G401.6 (cell line): ENCODE results near the gene SPRN.
"Not testable (repeated sequence)": the region's sequence is repeated elsewhere in the genome, so short reads cannot be mapped to it uniquely, and the experiment has no call there.

Experiments
- FAIRE-seq: peaks from 2 replicates; lab custom pipeline; 2012; peaks lifted over from hg19 to GRCh38; lab: Jason Lieb, UNC

SPRN gene

DNA sequence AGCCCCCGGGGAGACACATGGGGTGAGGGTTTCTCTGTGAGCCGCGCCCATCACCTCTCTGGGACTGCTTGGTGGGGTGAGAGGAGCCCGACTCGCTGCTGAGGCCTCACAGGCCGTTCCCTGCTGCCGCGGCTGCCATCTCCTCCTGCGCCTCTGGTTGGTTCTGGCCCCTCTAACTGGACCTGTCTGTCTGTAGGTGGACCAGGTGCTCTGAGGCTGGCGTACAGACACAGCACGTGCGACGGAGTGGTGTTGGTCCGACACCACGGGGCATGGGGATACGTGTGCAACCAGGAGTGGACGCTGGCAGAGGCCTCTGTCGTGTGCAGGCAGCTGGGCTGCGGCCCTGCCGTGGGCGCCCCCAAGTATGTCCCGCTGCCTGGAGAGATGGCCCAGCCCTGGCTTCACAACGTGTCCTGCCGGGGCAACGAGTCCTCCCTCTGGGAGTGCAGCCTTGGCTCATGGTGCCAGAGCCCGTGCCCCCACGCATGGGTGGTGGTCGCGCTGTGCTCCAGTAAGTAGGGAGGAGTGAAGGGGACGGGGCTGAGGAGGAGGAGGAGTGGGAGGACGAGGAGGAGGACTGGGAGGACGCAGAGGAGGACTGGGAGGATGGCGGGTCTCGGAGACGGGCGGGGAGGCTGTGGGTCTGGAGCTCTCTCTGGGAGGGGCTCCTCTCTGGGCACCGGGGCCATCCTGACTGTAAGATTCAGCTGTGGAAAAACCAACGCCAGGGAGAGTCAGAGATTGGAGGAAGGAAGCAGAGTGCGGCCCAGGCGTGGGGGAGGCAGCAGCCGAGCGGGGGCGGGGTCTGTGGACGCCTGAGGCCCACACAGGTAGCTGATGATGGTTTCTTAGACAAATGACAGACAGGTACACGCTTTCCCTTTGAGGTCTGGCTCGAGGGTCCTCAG lies 31.9 kb upstream of the SPRN start:
- FAIRE-seq: no peak

DNA sequence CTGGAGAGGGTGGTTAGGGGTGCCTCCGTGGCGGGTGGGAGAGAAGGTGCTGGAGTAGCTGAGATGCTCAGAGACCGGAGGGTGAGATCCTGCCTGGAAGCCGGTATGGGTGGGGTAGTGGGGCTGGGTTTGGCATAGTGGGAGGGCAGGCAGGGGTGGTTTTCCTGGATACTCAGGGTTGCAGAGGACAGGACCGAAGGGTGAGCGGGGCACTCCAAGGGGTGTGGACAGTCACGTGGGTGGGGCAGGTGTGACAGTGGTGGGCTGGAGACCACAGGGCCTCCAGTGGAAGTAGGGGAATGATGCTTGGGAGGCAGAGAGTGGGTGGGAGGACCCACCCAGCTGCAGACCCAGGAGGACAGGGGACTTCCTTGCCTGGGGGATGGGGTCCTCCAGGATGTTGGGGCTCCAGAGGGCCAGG lies 31.2 kb upstream of the SPRN start:
- no peak for FAIRE-seq

DNA sequence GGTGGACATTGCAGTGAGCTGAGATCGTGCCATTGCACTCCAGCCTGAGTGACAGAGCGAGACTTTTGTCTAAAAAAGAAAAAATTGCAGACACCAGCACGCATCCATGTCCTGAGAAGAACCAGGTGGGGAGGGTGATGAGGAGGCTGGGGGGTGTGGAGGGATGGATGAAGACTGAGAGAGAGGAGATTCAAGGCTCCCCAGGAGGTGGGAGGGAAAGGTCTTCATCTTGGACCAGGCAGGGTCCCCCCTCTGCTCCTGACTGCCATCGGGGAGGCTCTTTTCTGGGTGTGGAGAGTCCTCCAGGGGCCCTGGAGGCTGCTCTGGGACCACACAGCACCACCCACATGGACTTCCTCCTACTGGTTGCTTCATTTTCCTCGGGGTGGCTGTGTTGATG lies 30.8 kb upstream of the SPRN start:
- no peak for FAIRE-seq

DNA sequence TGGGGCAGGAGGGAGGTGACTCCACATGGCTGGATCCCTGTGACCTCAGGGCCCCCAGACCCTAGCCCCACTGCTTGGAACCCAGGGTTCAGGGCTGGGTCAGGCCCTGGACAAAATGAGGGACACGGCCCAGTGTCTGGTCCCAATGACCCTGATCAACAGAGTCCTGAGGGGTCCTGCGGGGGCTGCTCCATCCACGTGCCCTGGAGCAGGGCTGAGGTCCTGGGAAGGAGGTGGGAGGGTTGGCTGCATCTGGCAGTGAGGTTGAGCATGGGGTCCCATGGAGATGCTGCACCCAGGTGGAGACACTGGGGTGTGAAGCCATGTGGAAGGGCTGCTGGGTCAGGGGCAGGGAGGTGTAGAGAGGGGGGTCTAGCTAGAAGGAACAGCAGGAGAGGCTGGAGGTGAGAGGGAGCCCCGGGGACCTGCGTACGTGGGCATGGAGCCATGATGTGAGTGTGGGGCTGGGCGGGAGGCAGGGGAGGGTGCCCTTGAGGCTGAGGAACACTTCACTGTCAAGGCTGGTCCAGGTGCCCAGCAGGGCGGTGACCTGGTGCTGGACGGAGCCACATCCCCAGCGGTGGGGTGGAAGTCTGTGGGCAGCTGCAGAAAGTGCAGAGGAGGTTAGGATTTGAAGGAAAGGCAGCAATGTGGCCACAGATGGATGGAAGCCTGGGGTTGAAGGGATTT lies 29.9 kb upstream of the SPRN start:
- FAIRE-seq: no peak

DNA sequence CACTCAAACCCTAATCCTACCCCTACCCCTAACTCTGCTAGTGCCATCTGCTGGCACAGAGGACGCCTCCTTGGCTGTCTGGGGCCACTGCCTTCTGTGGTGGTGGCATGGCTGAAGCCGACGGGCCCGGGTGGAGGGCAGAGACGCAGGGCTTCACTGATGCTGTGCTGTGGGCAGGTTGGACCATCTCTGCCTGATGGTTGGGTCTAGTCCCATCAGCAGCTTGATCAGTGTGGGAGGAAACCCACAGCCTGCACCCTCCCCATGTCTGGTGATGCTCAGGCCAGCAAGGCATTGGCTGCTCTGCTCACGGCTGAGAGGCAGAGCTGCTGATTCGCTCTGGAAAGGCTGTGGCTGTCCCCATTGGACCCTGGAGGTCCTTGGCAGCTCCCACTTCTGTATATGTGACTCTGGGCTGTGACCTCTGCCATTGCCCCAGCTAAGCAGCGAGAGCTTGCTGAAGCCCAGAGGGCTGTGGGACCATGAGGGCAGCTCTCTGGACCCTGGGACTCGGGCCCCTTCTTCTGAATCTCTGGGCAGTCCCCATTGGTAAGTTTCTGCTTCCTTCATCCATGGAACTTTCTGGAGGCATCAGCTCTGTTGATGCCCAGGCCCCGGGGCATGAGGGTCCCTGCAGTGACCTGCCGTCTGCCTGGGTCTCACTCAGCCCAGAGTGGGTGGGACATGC lies 29.2 kb upstream of the SPRN start, which contains the start of gene SCART1:
Gene SCART1 (plus strand): TSS at position 430 of the 688 bp plus-strand sequence. CDS start 53 bp downstream, at position 483.
- no peak for FAIRE-seq

DNA sequence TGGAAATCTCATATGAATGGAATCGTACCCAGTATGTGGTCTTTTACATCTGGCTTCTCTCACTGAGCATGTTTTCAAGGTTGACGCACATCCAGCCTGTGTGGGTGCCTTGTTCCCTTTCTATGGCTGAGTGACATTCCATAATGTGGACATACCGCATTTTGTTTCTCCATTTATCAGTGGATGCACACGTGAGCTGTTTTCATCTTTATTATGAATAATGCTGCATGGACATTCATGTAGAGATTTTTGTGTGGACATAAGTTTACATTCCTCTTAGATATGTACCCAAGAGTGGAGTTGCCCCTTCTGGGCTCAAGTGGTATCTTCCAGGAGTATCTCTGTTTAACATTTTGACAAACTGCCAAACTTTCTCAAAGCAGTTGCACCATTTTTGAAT lies 28.0 kb upstream of the SPRN start:
- FAIRE-seq: no peak

DNA sequence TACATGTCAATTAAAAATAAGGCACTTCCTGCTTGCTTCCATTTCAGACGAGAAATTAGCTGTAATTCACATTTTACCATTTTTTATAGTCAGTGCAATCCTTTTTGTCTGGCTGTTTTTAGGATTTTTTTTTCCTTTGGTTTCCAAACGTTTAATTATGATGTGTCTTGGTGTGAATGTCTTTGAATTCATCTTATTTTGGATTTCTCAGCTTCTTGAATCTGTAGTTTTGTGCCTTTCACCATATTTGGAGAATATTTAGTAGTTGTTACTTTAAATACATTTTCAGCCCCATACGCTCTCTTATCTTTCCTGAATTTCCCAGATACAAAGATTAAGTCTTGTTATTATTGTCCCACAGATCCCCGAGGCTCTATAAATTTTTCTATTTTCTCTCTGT lies 26.9 kb upstream of the SPRN start:
- FAIRE-seq: no peak

DNA sequence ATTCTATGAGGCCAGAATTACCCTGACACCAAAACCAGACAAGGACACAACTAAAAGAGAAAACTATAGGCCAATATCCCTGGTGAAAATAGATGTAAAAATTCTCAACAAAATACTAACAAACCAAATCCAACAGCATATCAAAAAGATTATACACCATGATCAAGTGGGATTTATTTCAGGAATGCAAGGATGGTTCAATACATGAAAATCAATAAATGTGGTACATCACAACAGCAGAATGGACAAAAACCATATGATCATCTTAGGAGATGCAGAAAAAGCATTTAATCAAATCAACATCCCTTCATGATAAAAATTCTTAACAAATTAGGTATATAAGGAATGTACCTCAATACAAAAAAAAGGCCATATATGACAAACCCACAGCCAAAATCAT lies 23.7 kb upstream of the SPRN start:
- no peak for FAIRE-seq

DNA sequence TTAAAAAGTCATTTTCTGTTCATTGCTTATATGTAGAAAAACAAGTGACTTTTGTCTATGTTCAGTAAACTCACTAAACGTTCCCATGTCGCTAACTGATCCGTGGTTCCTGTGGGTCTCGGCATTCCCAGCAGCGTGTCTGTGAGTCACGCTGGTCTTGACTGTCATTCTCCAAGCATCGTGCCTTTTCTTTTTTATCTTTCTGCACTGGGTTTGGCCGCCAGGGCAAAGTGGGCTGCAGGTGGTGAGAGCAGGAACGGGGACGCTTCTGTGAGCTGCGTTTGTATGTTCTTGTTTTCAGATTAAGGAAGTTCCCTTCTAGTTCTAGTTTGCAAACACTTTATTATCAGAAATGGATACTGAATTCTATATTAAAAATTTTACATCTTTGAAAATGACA lies 22.6 kb upstream of the SPRN start:
- no peak for FAIRE-seq

DNA sequence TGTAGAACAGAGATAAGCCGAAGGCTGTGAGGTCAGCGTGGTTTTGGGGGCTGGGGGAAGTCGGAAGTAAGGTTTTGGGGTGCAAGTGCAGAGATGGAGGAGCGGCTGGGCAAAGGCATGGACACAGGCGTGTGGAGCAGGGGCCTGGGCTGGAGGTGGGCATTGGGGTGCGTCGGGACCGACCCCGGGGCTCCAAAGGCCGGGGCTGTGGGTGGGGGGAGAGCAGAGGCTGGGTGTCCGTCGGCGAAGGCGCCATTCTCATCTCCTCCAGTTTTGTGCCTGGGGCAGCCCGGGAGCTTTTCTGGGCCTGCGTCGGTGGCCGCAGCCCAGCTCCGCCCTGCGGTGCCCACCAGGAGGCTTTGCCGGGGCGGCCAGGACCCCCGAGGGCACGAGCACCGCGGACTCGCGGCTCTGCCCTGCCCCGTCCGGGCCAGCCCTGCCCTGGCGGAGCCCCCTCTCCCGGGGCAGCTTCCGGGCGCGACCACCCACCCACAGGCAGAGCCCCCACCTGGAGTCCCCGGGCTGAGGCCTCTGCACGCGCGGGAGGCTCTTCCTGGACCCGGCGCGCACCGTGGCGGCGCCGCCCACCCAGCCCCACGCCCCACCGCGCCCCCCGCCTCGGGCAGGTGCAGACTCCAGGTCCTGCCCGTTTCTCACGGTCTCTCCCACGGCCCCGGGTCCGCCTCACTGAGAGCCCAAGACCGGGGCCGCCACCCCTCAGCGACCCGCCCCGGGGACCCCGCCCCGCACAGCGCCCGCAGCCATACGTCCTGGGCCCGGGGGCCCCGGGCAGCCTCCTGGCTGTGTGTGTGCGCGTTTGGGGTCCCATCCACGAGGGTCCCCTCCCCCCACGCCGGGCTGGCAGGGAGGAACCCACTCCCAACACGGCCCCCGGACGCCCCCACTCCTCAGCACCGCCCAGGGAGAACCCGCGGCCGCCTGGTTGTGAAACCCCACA lies 21.6 kb upstream of the SPRN start:
- no peak for FAIRE-seq

DNA sequence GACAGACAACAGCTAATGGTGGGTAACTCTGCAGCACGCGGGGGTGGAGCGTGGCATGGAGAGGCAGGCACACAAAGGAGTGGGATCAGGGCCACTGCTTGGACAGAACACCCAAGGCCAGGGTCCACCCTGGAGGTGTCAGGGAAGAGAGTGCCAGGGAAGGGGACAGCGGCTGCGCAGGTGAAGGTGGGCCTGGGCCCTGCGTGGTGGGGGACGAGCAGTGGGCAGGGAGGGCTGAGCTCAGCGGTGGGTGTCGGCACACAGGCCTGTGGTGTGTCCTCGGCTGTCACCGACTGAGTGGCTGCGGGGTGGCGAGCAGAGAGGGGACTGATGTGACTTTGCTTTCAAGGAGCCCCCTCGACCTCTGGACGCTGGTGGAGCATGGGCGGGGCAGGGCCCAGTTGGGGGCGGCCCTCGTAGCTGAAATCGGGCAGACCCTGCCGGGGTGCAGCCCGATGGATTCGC lies 20.9 kb upstream of the SPRN start:
- no peak for FAIRE-seq

DNA sequence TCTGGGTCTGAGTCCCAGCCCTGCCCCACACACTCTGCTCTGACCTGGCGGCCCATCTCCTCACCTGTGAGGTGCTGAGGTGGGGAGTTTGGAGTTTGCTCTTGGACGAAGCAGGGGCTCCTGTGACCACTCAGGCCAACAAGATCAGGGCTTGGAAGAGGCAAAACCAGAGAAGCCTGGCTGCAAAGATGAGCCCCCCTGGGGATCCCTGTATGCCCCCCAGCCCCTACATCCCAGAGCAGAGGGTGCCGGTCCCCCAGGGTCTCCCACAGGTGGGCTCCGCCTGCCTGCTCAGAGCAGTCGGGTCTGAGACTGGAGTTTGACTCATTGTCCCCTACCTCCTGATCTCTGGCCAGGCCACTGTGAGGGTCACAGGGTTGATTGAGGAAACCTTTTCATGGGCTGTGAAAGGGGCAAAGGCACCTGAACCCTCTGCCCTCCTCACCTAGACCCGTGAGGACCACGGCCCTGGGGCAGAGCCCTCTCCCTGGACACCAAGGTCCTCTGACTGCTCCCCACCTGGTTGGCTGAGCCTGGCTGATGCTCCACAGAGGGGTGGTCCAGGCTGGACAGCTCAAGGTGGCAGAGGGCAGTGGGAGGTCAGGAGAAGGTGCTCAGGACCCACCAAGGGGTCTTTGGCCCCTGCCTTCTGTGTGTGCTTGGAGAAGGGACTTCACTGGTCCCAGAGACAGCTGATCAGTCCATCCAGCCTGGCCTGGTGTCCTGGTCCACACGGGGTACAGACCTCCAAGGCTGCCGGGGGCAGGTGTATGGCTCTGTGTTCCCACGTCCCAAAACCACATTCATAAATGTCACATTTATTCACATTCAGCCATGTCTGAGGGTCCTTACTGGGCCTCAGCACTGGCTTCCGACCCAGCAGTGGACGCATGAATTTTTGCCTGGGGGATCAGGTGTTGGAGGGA lies 20.2 kb upstream of the SPRN start:
- FAIRE-seq: no peak

DNA sequence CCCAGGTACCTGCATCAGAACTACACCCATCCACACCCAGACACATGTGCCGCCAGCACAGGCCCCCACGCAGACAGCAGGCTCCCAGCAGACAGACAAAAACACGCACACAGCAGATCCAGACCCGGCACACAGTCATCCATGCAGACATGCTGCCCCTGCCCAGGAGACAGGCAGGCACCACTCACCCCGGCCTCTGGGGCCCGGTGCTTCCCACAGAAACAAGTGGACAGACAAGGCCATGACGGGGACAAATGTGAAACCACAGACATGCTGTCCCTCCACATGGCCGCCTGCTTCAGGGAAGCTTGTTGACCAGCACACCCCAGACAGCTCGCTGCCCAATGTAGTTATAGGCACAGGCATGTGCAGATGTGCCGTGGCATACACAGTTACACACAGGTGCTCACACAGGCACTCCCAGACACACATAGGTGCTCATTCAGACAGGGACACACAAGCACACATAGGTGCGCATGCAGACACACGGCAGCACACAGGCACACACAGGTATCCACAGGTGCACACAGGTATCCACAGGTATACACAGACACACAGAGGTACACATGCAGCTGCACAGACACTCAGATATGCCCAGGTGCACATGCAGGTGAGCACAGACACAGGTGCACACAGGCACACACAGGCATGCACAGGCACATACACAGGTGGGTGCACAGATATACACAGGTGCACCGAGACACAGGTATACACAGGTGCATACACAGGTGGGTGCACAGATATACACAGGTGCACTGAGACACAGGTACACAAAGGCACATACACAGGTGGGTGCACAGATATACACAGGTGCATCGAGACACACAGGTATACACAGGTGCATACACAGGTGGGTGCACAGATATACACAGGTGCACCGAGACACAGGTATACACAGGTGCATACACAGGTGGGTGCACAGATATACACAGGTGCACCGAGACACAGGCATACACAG lies 18.8 kb upstream of the SPRN start:
- FAIRE-seq: no peak

DNA sequence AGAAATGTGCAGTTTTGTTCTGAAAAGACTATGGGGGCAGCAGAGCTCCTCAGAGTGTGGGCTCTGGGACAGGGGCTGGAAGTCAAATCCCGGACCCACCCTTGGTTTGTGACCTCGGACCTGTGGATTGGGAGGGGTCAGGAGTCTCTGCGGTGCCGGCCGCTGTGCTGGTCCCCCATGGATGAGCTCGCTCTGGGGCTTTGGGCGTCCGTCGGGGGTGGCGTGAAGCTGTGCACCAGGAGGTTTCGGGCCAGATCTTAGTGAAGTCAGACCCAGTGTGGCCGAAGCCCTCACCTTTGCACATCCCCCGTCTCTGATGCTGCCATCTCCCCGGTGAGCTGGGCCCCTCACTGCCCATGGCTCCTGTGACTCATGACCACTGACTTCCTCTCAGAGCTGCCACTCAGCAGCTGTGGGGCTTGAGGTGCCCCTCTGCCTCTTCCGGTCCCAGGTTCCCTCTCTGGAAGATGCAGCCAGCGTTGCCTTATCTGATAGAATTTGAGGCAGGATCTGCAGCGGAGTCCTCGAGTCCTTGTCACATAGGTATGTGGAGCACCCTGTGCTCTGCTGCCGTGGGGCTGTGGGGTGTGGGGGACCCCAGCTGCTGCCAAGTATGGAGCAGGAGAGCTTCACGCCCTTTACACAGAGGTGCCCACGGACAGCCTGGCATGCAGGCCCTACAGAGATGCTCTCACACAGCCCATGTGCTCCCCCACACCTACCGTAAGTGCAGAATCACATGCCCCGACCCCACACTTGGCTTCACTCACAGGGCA lies 18.0 kb upstream of the SPRN start:
- FAIRE-seq: no peak

DNA sequence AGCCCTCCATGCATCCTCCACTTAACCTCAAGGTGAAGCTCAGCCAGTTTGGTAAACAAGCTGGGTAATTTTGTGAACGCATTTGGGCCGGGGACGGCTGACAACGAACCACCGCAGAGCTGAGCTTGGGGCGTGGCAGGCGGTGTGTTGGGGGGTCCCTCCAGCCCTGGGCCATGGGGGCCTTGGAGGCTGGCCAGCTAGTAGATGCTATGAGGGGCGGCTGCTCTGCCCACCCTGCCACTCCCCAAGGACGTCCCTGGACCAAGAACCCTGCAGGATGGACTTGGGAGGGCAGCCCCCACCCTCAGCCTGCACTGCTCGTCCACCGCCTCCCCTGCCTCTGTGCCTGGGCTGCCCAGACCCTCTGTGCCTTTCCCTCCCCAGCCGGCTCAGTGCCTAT lies 17.4 kb upstream of the SPRN start:
- FAIRE-seq: no peak

DNA sequence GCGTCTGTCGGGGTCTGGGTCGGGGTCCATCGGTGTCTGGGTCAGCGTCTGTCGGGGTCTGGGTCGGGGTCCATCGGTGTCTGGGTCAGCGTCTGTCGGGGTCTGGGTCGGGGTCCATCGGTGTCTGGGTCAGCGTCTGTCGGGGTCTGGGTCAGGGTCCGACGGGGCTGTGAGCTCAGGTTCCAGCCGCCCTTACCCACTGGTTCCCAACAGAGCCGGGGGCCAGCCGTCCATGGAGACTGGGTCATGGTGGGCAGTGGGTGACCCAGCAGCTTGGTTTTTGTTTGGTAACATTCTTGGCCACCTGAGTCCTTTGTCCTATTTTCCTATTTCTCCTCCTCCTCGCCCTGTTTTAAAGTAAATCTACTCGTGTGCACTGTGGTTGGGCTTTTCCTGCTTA lies 16.9 kb upstream of the SPRN start:
- FAIRE-seq: not testable (repeated sequence)

DNA sequence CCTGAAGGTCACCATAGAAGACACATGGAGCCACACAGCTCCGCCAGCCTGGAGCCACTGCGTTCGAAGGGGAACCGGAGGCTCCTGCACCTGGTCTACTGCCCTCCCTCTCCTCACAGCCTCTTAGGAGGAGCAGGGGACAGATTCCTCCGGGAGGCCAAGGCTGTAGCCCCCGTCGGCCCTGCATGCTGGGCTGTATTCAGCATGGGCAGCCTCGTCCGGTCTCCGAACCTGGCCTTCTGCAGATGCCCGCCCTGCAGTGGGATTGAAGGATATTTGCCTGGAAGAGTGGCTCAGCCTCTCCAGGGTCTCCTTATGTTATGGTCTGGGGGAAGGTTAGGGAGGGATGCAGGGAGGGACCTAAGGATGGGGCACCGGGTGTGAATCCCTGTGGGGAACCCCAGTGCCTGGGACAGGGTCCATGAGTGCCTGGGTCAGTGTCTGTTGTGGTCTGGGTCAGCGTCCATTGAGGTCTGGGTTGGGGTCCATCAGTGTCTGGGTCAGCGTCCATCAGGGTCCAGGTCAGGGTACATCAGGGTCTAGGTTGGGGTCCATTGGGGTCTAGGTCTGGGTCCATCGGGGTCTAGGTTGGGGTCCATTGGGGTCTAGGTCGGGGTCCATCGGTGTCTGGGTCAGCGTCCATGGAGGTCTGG lies 16.3 kb upstream of the SPRN start:
- FAIRE-seq: no peak
